GM12892 (cell line): ENCODE results near the gene SLC15A3.
"Not testable (repeated sequence)": the region's sequence is repeated elsewhere in the genome, so short reads cannot be mapped to it uniquely, and the experiment has no call there.

ENCODE experiments used
- POLR2A ChIP-seq: IDR thresholded peaks from 2 replicates; pipeline ENCODE4 v1.6.1; 2011; ENCODE audit warnings: low read depth, low read length, control low read depth
- POLR2AphosphoS5 ChIP-seq: IDR thresholded peaks from 2 replicates; pipeline ENCODE4 v1.6.1; 2011; ENCODE audit warnings: low read depth, low read length, control low read depth
- TAF1 ChIP-seq: IDR thresholded peaks from 2 replicates; pipeline ENCODE4 v1.6.1; 2011; ENCODE audit warnings: low read depth, mild to moderate bottlenecking, control low read depth, low read length, borderline replicate concordance

- not testable (repeated sequence) for TF ChIP-seq POLR2AphosphoS5, POLR2A, TAF1
These were observed 22.3 kb upstream of the SLC15A3 start for GRCh38 chr11:60974316-60974715.
